Mucosa of rectum (tissue), 2 donors: Measurements from ENCODE around the gene PIAS1.
A peak's percentile ranks its signal among the peaks of the same experiment; 100 is the strongest.
"Not testable (repeated sequence)": the region's sequence is repeated elsewhere in the genome, so short reads cannot be mapped to it uniquely, and the experiment has no call there.

Source experiments
- H3K27ac ChIP-seq, 2 donors: one replicate each; pipeline ENCODE4 v1.7.0; 2013; ENCODE audit warnings: inconsistent platforms in 2 of 2, low read depth in 2 of 2, low read length in 2 of 2
- H3K27me3 ChIP-seq, 2 donors: one replicate each; pipeline ENCODE4 v1.7.0; 2013; ENCODE audit warnings: low read length in 2 of 2; ENCODE audit not compliant: control insufficient read depth in 2 of 2, insufficient read depth in 2 of 2
- H3K36me3 ChIP-seq, 2 donors: one replicate each; pipeline ENCODE4 v1.7.0; 2013; ENCODE audit warnings: low read length in 2 of 2; ENCODE audit not compliant: control insufficient read depth in 2 of 2, insufficient read depth in 2 of 2
- H3K4me1 ChIP-seq, 2 donors: one replicate each; pipeline ENCODE4 v1.7.0; 2013; ENCODE audit warnings: low read length in 2 of 2, mild to moderate bottlenecking in 1 of 2; ENCODE audit not compliant: control insufficient read depth in 2 of 2, insufficient read depth in 2 of 2
- H3K4me3 ChIP-seq, 2 donors: one replicate each; pipeline ENCODE4 v1.7.0; 2013; ENCODE audit warnings: low read length in 2 of 2
- H3K9ac ChIP-seq, 2 donors: one replicate each; pipeline ENCODE4 v1.7.0; 2013; ENCODE audit warnings: low read length in 2 of 2, low read depth in 1 of 2, mild to moderate bottlenecking in 1 of 2
- H3K9me3 ChIP-seq, 2 donors: one replicate each; pipeline ENCODE4 v1.7.0; 2013; ENCODE audit warnings: low read length in 2 of 2; ENCODE audit not compliant: control insufficient read depth in 2 of 2
- donor health status: healthy.
- donor health status: Normal muscosa, but diverticular disease.

PIAS1 gene

GRCh38 chr15:68053701-68054627 lies at the start of gene PIAS1:
PIAS1 (plus strand) TSS chr15:68054315; CDS start chr15:68054327, 12 bp downstream.
- H3K36me3 ChIP-seq, result no peaks in the 10 kb centered on the region
- H3K9ac ChIP-seq, result peak within 1 kb of the TSS; percentile 83 to 90
- H3K27ac ChIP-seq, result peak within 1 kb of the TSS; percentile 83 to 87
- H3K27me3 ChIP-seq, result no peaks in the 10 kb centered on the region
- peaks cover 6% of the 10 kb centered on the region in 2 donors for H3K4me1 ChIP-seq
- peak within 1 kb of the TSS; percentile 89 to 94 for H3K4me3 ChIP-seq
- no peaks in the 10 kb centered on the region for H3K9me3 ChIP-seq

- not testable (repeated sequence) for H3K4me1 ChIP-seq, H3K9me3 ChIP-seq, H3K4me3 ChIP-seq, H3K27ac ChIP-seq, H3K27me3 ChIP-seq, H3K36me3 ChIP-seq, H3K9ac ChIP-seq
Measured at GRCh38 chr15:68007642-68008041, 46.5 kb upstream of the PIAS1 start.

- Histone ChIP-seq H3K9ac (no peak overlapping the region), H3K27me3 (no peaks in the 10 kb centered on the region), H3K27ac (no peak overlapping the region), H3K9me3 (no peaks in the 10 kb centered on the region), H3K36me3 (no peaks in the 10 kb centered on the region), H3K4me3 (no peak overlapping the region), H3K4me1 (peaks cover 0 to 9% of the 10 kb centered on the region in 2 donors)
Measured at GRCh38 chr15:68010361-68011153, 43.6 kb upstream of the PIAS1 start.

GRCh38 chr15:68012911-68013310 lies 41.2 kb upstream of the PIAS1 start:
- H3K4me1 ChIP-seq, result peaks cover 0 to 9% of the 10 kb centered on the region in 2 donors
- H3K27me3 ChIP-seq, result no peaks in the 10 kb centered on the region
- no peak overlapping the region for H3K27ac ChIP-seq
- no peaks in the 10 kb centered on the region for H3K36me3 ChIP-seq
- no peaks in the 10 kb centered on the region for H3K9me3 ChIP-seq
- H3K4me3 ChIP-seq, result no peak overlapping the region
- no peak overlapping the region for H3K9ac ChIP-seq

- Histone ChIP-seq H3K4me1 (peaks cover 0 to 9% of the 10 kb centered on the region in 2 donors), H3K9me3 (no peaks in the 10 kb centered on the region), H3K36me3 (no peaks in the 10 kb centered on the region), H3K4me3 (no peak overlapping the region), H3K27ac (no peak overlapping the region), H3K9ac (no peak overlapping the region), H3K27me3 (no peaks in the 10 kb centered on the region)
Measured at GRCh38 chr15:68014219-68014618, 39.9 kb upstream of the PIAS1 start.

GRCh38 chr15:68015244-68015643 lies 38.9 kb upstream of the PIAS1 start:
- no peak overlapping the region for H3K4me3 ChIP-seq
- H3K36me3 ChIP-seq, result no peaks in the 10 kb centered on the region
- H3K27me3 ChIP-seq, result no peaks in the 10 kb centered on the region
- H3K9me3 ChIP-seq, result no peaks in the 10 kb centered on the region
- H3K9ac ChIP-seq, result no peak overlapping the region
- H3K27ac ChIP-seq, result no peak overlapping the region
- H3K4me1 ChIP-seq, result peaks cover 0 to 9% of the 10 kb centered on the region in 2 donors

- H3K4me3 ChIP-seq, result no peak overlapping the region
- H3K27me3 ChIP-seq, result no peaks in the 10 kb centered on the region
- no peak overlapping the region for H3K27ac ChIP-seq
- H3K4me1 ChIP-seq, result peaks cover 0 to 9% of the 10 kb centered on the region in 2 donors
- no peak overlapping the region for H3K9ac ChIP-seq
- no peaks in the 10 kb centered on the region for H3K36me3 ChIP-seq
- no peaks in the 10 kb centered on the region for H3K9me3 ChIP-seq
Measured at GRCh38 chr15:68017201-68017600, 36.9 kb upstream of the PIAS1 start.

- no peak overlapping the region for H3K27ac ChIP-seq
- H3K9me3 ChIP-seq, result no peaks in the 10 kb centered on the region
- no peak overlapping the region for H3K4me3 ChIP-seq
- H3K36me3 ChIP-seq, result no peaks in the 10 kb centered on the region
- no peaks in the 10 kb centered on the region for H3K4me1 ChIP-seq
- H3K9ac ChIP-seq, result no peak overlapping the region
- H3K27me3 ChIP-seq, result no peaks in the 10 kb centered on the region
Measured at GRCh38 chr15:68018797-68019444, 35.2 kb upstream of the PIAS1 start.

- Histone ChIP-seq H3K4me3 (no peak overlapping the region), H3K9me3 (no peaks in the 10 kb centered on the region), H3K9ac (no peak overlapping the region), H3K4me1 (no peaks in the 10 kb centered on the region), H3K27ac (no peak overlapping the region), H3K27me3 (no peaks in the 10 kb centered on the region), H3K36me3 (no peaks in the 10 kb centered on the region)
Measured at GRCh38 chr15:68019814-68020525, 34.1 kb upstream of the PIAS1 start.
